ENCODE results near the gene SMYD3.

Gene SMYD3

DNA sequence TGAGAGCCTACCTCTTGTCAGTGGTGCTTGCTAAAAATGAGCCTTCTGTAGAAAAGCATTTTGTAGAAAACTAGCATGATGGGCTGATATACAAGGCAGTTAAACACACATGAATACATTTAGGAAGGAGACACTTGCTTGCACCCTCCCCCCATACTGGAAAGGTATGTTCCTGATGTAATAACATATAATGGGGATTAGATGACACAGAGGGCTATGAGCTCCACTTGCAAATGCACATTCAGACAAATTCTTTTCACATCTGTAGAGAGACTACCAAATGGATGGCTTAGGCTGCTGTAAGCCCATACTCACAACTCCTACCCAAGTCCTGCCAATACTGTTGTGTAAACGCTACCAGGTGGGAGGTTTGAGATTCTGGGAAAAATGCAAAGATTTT lies 634.0 kb downstream of the SMYD3 start:
- DNase-seq (ENCODE audit: low read depth in 2 of 2) = no peak

GRCh38 chr1:245872475-245872874 lies 634.6 kb downstream of the SMYD3 start:
- no peak for DNase-seq (ENCODE audit: low read depth in 2 of 2)

GRCh38 chr1:245871915-245872314 lies 635.2 kb downstream of the SMYD3 start:
- DNase-seq (ENCODE audit: low read depth in 2 of 2) = no peak

GRCh38 chr1:245871191-245871590 lies 635.9 kb downstream of the SMYD3 start:
- no peak for DNase-seq (ENCODE audit: low read depth in 2 of 2)

- DNase-seq (ENCODE audit: low read depth in 2 of 2) = no peak
Measured at GRCh38 chr1:245870698-245871097, 636.4 kb downstream of the SMYD3 start.

GRCh38 chr1:245869847-245870246 lies 637.2 kb downstream of the SMYD3 start:
- no peak for DNase-seq (ENCODE audit: low read depth in 2 of 2)

DNA sequence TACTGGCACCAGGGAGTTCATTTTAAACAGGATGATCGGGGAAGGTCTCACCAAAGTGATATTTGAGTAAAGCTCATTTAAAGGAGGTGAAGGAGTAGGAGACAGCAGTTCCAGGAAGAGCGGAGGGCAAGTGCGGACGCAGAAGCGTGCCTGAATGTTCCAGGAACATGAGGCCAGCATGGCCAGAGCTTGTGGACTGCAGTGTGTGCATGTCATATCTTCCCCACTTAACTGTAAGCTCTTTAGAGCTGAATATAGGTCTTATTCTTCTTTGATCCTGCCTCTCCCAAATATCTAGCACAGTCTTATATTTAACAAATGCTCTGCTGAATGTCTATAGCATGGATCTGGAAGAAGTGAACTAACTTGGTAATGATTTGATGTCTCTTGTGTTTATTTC lies 639.3 kb downstream of the SMYD3 start:
- DNase-seq (ENCODE audit: low read depth in 2 of 2) = no peak

DNA sequence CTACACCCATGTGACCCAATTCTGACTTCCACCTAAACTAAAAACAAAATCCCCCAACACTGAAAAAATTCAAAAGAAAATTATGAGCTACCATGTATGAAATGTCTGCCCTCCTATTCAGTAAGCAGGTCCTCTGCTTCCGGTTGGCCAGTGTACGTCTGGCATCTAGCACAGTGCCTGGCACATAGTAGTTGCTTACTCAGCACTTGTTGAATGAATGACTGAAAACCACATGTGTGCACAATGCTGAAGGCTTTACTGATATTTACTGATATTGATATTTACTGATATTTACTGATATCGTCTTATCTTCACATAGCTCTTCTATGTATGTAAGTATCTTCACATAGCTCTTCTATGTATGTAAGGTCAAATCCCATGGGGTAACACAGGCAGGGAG lies 642.2 kb downstream of the SMYD3 start:
- no peak for DNase-seq (ENCODE audit: low read depth in 2 of 2)

DNA sequence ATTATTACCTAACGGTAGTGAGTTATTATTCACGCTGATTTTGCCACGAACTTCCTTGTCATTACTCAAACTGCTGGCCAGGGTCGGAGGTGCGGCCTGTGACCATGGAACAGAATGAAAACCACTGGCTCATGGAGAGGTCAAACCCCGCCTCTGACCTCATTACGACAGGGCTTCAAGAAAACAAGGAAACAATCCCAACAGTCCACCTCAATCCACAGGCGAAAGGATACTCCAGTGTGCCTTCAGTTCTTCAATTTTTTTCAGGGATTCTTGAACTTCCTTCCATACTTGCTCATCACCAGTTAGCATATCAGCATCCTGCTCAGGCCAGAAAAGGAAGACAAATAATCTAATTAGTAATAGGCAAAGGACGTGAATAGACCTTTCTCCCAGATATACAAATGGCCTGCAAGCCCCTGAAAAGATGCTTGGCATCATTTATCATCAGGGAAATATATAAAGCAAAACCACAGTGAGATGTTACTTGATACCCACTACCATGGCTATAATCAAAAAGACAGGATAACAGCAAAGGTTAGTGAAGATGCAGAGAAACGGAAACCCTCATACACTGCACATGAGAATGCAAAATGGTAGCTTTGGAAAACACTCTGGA lies 643.4 kb downstream of the SMYD3 start:
- no peak for DNase-seq (ENCODE audit: low read depth in 2 of 2)

GRCh38 chr1:245862812-245863540 lies 644.1 kb downstream of the SMYD3 start:
- DNase-seq (ENCODE audit: low read depth in 2 of 2) = no peak

DNA sequence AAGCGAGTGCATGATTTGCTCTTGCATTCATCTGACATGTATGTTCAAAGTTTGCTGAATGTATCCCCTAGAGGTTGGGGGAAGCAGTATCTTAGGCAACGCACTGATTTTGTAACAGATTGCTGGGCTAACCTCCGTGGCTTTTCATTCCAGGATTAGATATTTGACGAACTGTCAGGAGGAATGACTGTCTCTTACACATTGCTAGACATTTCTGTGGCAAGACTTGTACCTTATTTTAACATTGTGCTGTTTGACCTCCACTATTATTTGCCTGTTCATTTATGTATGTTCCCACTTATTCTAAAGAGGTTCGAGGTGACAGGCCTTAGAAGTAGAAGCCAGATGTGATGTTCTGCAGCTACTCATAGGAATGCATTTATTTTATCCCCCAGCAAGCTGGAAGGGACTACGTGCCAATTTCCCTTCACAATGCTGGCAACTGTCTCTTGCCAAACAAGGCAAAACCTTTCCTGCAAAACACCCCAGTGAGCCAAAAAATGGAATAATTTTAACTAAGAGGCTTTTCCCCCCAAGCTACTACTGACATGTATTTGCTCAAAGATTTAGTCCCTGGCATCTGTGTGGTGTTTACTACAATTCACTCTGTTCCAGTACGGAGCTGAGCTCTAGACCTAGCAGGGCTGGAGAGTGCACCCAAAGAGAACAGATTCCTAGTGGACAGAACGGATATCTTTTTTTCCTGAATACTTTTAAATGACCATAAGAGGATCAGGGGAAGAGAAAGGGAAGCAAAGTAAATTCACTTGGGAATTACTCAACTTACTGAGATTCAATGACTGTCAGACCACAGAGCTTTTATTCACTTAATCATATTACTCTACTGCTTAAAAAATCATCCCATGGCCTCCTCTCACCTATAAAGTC lies 646.2 kb downstream of the SMYD3 start:
- DNase-seq (ENCODE audit: low read depth in 2 of 2) = no peak

DNA sequence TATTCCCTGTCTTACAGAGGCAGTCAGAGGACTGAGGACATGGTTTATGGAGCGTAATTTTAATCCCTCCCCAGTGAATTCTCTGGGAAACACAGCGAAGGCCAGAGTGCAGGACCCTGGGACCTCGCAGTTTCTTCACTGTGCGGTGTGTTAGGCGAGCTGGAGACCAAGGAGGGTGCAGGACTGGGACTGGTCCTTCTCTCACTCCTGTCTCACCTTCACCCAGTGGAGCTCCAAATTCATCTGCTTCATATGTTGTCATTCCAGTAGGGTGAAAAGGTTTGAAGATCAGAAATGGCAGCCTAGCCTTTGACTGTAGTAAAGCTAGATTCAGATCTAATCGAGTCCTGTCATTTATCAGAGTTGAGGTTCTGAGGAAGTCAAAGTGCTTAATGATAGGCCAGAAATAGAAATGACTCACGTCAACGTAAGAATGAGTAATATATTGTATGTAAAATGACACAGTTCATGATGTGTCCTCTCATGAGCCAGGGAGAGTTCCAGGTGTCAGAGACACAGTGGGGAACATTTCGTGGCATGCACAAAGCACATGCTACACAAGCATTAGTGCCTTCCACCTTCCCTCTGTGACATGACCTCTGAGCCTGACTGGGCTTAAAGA lies 647.5 kb downstream of the SMYD3 start:
- no peak for DNase-seq (ENCODE audit: low read depth in 2 of 2)

DNA sequence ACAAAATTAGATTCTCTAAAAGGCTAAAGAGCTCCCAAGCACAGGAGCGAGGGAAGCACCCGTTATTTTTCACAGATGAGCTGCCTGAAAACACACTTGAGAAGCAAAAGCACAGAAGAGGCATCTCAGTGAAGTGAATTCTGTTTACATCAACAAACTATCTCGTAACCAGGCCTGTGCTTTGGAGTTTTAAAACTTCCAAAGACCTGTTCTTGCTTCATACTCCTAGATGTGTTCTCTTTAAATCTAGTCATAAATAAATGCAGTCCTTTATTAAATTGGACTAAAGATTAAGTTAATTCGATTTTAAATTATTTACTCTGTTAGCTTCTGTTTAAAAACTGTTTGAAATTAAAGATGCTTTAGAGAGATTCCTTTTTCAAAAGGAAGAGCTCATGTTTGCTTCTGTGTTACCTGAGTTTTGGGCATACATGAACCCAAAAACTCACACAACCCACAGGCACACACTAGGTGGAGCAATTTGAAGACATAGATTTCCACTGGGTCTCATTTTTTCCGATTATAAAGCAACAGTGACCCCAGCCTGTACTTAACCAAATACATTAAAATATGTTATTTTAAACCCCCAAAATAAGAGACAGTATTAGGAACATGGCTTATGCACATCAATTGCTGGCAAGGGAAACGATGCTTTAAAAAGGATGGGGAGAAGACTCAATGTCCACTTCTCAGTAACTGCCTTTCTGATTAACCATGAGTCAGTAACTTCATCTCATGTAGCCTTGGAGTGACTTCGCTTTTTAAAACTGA lies 648.2 kb downstream of the SMYD3 start:
- no peak for DNase-seq (ENCODE audit: low read depth in 2 of 2)

DNA sequence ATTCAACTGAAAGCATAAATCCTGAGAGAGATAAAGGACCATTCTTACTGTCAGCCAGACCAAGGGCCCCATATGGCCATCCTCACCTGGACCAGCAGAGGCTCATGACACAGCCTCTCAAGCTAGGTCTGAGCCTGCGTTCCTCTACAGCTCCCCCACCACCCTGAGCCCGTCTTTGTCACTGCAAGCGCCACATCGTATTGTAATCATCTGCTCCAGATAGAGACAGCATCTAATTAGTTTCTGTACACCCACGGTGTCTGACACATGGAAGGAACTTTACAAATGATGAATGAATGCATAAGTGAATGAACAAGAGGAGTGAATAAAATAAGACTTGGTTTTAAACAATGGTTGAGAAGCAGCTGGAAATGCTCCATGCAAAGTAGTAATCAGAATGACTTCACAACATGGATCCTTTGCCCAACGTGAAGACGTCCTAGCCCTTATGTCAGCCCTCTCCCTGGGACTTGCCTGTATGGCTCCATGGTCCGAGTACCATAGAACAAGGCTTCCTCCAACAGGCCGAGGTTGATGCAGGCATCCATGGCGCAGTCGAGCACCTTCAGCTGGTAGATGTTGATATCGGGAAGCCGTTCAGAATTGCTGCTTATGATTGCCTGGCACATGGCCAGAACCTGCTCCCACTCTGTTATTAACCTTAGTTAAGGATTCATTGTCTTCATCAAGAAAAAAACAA lies 648.9 kb downstream of the SMYD3 start:
- DNase-seq (ENCODE audit: low read depth in 2 of 2) = no peak

DNA sequence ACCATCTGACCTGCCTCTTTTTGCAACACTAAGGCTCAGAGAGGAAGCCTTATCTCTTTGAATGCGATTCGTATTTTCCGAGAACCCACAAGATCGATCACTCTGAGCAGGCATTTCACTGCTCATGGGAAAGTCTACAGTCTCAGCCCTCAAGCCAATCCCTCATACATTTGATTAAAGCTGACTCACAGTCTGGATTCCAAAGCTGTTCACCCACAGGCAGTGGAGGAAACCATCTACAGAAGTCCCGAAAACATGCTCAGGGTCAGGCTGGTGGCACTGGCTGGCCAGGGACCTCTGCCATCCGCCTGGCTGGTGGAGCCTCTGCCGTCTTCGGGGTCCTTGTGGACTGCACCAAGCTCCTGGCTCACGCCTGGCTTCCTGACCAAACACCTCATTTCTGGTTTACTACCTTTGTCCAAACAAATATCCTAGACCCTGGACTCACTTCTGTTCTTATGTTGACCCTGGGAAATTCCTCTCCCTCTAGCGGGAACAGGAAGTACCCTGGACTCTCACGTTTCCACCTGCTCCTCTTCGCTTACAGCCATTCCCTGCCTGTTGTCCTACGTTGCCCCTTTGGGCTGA lies 650.0 kb downstream of the SMYD3 start:
- DNase-seq (ENCODE audit: low read depth in 2 of 2) = no peak

- no peak for DNase-seq (ENCODE audit: low read depth in 2 of 2)
Measured at GRCh38 chr1:245855846-245856730, 651.0 kb downstream of the SMYD3 start.

- no peak for DNase-seq (ENCODE audit: low read depth in 2 of 2)
Measured at GRCh38 chr1:245853291-245853690, 653.8 kb downstream of the SMYD3 start.

- no peak for DNase-seq (ENCODE audit: low read depth in 2 of 2)
Measured at GRCh38 chr1:245843101-245843500, 664.0 kb downstream of the SMYD3 start.

DNA sequence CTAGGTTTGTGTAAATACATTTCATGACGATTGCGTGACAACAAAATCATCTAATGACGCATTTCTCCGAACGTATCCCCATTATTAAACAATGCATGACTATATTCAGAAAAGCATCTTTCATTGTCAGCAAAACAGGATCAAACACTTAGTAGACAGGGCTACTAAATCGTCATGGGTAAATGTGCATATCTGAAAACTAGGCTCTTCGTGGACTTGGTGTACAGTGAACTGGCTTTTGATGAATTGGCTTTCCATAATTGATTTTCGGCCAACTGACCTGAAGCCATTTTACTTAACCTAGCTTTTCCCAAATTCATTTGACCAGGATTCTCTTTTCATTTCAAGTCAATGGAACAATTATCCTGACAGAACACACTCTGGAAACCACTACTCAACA lies 665.0 kb downstream of the SMYD3 start:
- no peak for DNase-seq (ENCODE audit: low read depth in 2 of 2)

Measured in stimulated activated CD4-positive, alpha-beta T cell treated with anti-CD3 and anti-CD28 coated beads, Interleukin-4, amount 100 ng/mL, for 48 hours (primary cell).